Embryonic facial prominence (tissue), 1 donor: ENCODE data around the gene CCND2.
A peak's percentile ranks its signal among the peaks of the same experiment; 100 is the strongest.

ENCODE experiments used
- DNase-seq: peaks from one replicate; pipeline ENCODE4 v3.0.0-alpha.2; 2016; ENCODE audit errors: extremely low spot score

Gene CCND2

GRCh38 chr12:4289998-4290790 lies 16.6 kb downstream of the CCND2 start:
- DNase-seq, result no peak

- DNase-seq, result no peak
Observed at GRCh38 chr12:4292341-4293073, 18.9 kb downstream of the CCND2 start.

- DNase-seq, result no peak
Observed at GRCh38 chr12:4293299-4293965, 19.9 kb downstream of the CCND2 start.

- no peak for DNase-seq
Observed at GRCh38 chr12:4293966-4294505, 20.5 kb downstream of the CCND2 start.

- no peak for DNase-seq
Observed at GRCh38 chr12:4296751-4297150, 23.2 kb downstream of the CCND2 start.

GRCh38 chr12:4297617-4298016 lies 24.1 kb downstream of the CCND2 start:
- no peak for DNase-seq

GRCh38 chr12:4300883-4301282 lies 27.3 kb downstream of the CCND2 start:
- no peak for DNase-seq

GRCh38 chr12:4301932-4302501 lies 28.5 kb downstream of the CCND2 start:
- no peak for DNase-seq

- no peak for DNase-seq
Observed at GRCh38 chr12:4302881-4303280, 29.3 kb downstream of the CCND2 start.

- no peak for DNase-seq
Observed at GRCh38 chr12:4303750-4304149, 30.2 kb downstream of the CCND2 start.

- peak; percentile 37 for DNase-seq
Observed at GRCh38 chr12:4307593-4308333, 34.2 kb downstream of the CCND2 start.

GRCh38 chr12:4308334-4308950 lies 34.9 kb downstream of the CCND2 start:
- DNase-seq, result no peak

GRCh38 chr12:4311776-4312175 lies 38.2 kb downstream of the CCND2 start:
- no peak for DNase-seq

GRCh38 chr12:4312251-4312650 lies 38.7 kb downstream of the CCND2 start:
- no peak for DNase-seq

GRCh38 chr12:4320497-4320852 lies 46.9 kb downstream of the CCND2 start:
- DNase-seq, result no peak

- peak; percentile 75 for DNase-seq
Observed at GRCh38 chr12:4320853-4321701, 47.5 kb downstream of the CCND2 start, which contains the start of gene TIGAR. TSS of gene TIGAR (plus strand) at chr12:4321213. CDS start at chr12:4321272, 59 bp downstream.

- no peak for DNase-seq
Observed at GRCh38 chr12:4322726-4323125, 49.2 kb downstream of the CCND2 start.
